Measurements from ENCODE around the gene CLEC16A.
"Not testable (repeated sequence)": the region's sequence is repeated elsewhere in the genome, so short reads cannot be mapped to it uniquely, and the experiment has no call there.

CLEC16A gene

GRCh38 chr16:10926094-10926493, 18.3 kb upstream of the CLEC16A start:
- H3K4me2 ChIP-seq (ENCODE audit: insufficient read depth, low read length), result no peak overlapping the region
- TF ChIP-seq EZH2 (IDR thresholded peaks at IDR 0.05; ENCODE audit: borderline replicate concordance, low read depth, low read length, severe bottlenecking) (no peak), CTCF (IDR thresholded peaks at IDR 0.05; ENCODE audit: borderline replicate concordance, extremely low read depth, low read length, poor library complexity, severe bottlenecking) (no peak)
- no peak overlapping the region for H3K9ac ChIP-seq (ENCODE audit: low read depth, low read length)
- peaks cover 45% of the 10 kb centered on the region for H3K36me3 ChIP-seq (ENCODE audit: insufficient read depth, low read length)
- no peaks in the 10 kb centered on the region for H3K27me3 ChIP-seq (ENCODE audit: insufficient read depth, low read length, poor library complexity)
- ATAC-seq (ENCODE audit: insufficient read depth, low read depth) (no peak), DNase-seq (no peak)
- H3K9me3 ChIP-seq (ENCODE audit: insufficient read depth, low read length, severe bottlenecking), result no peaks in the 10 kb centered on the region
- H3K4me3 ChIP-seq (ENCODE audit: low read depth in 1 of 2, low read length in 2 of 2), result no peak overlapping the region
- no peak overlapping the region for H3K27ac ChIP-seq (ENCODE audit: low read length)
- H2AFZ ChIP-seq (ENCODE audit: low read depth, low read length), result no peak overlapping the region
- peaks cover 17% of the 10 kb centered on the region for H4K20me1 ChIP-seq (ENCODE audit: insufficient read depth, low read length)
- no peaks in the 10 kb centered on the region for H3K4me1 ChIP-seq (ENCODE audit: insufficient read depth, low read length)
- no peaks in the 10 kb centered on the region for H3K79me2 ChIP-seq (ENCODE audit: insufficient read depth, low read length)

GRCh38 chr16:10926867-10927266, 17.5 kb upstream of the CLEC16A start:
- Histone ChIP-seq H3K36me3 (ENCODE audit: insufficient read depth, low read length) (peaks cover 46% of the 10 kb centered on the region), H3K9ac (ENCODE audit: low read depth, low read length) (no peak overlapping the region), H3K4me2 (ENCODE audit: insufficient read depth, low read length) (no peak overlapping the region), H4K20me1 (ENCODE audit: insufficient read depth, low read length) (peaks cover 17% of the 10 kb centered on the region), H3K9me3 (ENCODE audit: insufficient read depth, low read length, severe bottlenecking) (no peaks in the 10 kb centered on the region), H3K4me3 (ENCODE audit: low read depth in 1 of 2, low read length in 2 of 2) (no peak overlapping the region), H3K27ac (ENCODE audit: low read length) (no peak overlapping the region), H3K4me1 (ENCODE audit: insufficient read depth, low read length) (no peaks in the 10 kb centered on the region), H3K79me2 (ENCODE audit: insufficient read depth, low read length) (no peaks in the 10 kb centered on the region), H3K27me3 (ENCODE audit: insufficient read depth, low read length, poor library complexity) (no peaks in the 10 kb centered on the region), H2AFZ (ENCODE audit: low read depth, low read length) (no peak overlapping the region)
- DNase-seq (no peak), ATAC-seq (ENCODE audit: insufficient read depth, low read depth) (no peak)
- no peak for TF ChIP-seq CTCF (IDR thresholded peaks at IDR 0.05; ENCODE audit: borderline replicate concordance, extremely low read depth, low read length, poor library complexity, severe bottlenecking)
- no peak for TF ChIP-seq EZH2 (IDR thresholded peaks at IDR 0.05; ENCODE audit: borderline replicate concordance, low read depth, low read length, severe bottlenecking)

- Histone ChIP-seq H3K4me3 (ENCODE audit: low read depth in 1 of 2, low read length in 2 of 2) (no peak overlapping the region), H3K9me3 (ENCODE audit: insufficient read depth, low read length, severe bottlenecking) (no peaks in the 10 kb centered on the region), H3K4me1 (ENCODE audit: insufficient read depth, low read length) (no peaks in the 10 kb centered on the region), H3K9ac (ENCODE audit: low read depth, low read length) (no peak overlapping the region), H3K27me3 (ENCODE audit: insufficient read depth, low read length, poor library complexity) (no peaks in the 10 kb centered on the region), H3K27ac (ENCODE audit: low read length) (no peak overlapping the region), H3K79me2 (ENCODE audit: insufficient read depth, low read length) (no peaks in the 10 kb centered on the region), H4K20me1 (ENCODE audit: insufficient read depth, low read length) (peaks cover 22% of the 10 kb centered on the region), H3K36me3 (ENCODE audit: insufficient read depth, low read length) (peaks cover 51% of the 10 kb centered on the region), H2AFZ (ENCODE audit: low read depth, low read length) (no peak overlapping the region), H3K4me2 (ENCODE audit: insufficient read depth, low read length) (no peak overlapping the region)
- TF ChIP-seq CTCF (IDR thresholded peaks at IDR 0.05; ENCODE audit: borderline replicate concordance, extremely low read depth, low read length, poor library complexity, severe bottlenecking), result no peak
- TF ChIP-seq EZH2 (IDR thresholded peaks at IDR 0.05; ENCODE audit: borderline replicate concordance, low read depth, low read length, severe bottlenecking), result no peak
- ATAC-seq (ENCODE audit: insufficient read depth, low read depth) (no peak), DNase-seq (no peak)
These were observed 16.8 kb upstream of the CLEC16A start for GRCh38 chr16:10927497-10928112.

GRCh38 chr16:10929097-10929496, 15.3 kb upstream of the CLEC16A start:
- H3K4me1 ChIP-seq (ENCODE audit: insufficient read depth, low read length); H3K9ac ChIP-seq (ENCODE audit: low read depth, low read length); H3K9me3 ChIP-seq (ENCODE audit: insufficient read depth, low read length, severe bottlenecking); H3K27ac ChIP-seq (ENCODE audit: low read length); DNase-seq; H3K79me2 ChIP-seq (ENCODE audit: insufficient read depth, low read length); ATAC-seq (ENCODE audit: insufficient read depth, low read depth); H3K4me3 ChIP-seq (ENCODE audit: low read depth in 1 of 2, low read length in 2 of 2); H2AFZ ChIP-seq (ENCODE audit: low read depth, low read length); H3K4me2 ChIP-seq (ENCODE audit: insufficient read depth, low read length); H3K27me3 ChIP-seq (ENCODE audit: insufficient read depth, low read length, poor library complexity): not testable (repeated sequence)
- Histone ChIP-seq H4K20me1 (ENCODE audit: insufficient read depth, low read length) (peaks cover 32% of the 10 kb centered on the region), H3K36me3 (ENCODE audit: insufficient read depth, low read length) (peaks cover 62% of the 10 kb centered on the region)
